ENCODE measurements around the gene PAPPA2. TPM values are rescaled to one million over a fixed set of nuclear protein-coding genes. Genes with fewer than 3 reads are reported as not detected.

PAPPA2 gene
- total and polyA plus RNA-seq, 2 donors (not counting 1 experiment from before 2014, with no cell fraction given), result 0.24 to 4.1 TPM

DNA sequence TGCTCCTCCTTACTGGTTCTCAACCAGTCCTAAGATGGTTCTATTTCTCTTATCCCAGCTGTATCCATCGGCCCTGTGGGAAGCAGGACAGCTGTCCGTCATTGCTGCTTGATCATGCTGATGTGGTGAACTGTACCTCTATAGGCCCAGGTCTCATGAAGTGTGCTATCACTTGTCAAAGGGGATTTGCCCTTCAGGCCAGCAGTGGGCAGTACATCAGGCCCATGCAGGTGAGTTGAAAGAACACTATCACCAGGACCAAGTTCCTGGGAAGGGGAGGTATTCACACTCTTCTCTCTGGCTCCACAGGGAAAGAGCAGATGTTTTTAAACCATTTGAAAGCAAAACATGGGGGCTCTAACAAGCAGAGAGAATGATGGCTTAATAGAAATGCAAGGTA, 302.6 kb downstream of the PAPPA2 start:
- H3K79me2 ChIP-seq (ENCODE audit: control insufficient read depth, insufficient read depth, low read length), result no peaks in the 10 kb centered on the region
- H3K4me2 ChIP-seq (ENCODE audit: extremely low read depth, insufficient read depth, low read length), result no peak overlapping the region
- H2AFZ ChIP-seq (ENCODE audit: low read length), result no peak overlapping the region
- DNase-seq (ENCODE audit: low read depth in 2 of 2), result no peak
- H3K9ac ChIP-seq (ENCODE audit: insufficient read depth, low read length), result no peak overlapping the region
- no peak for TF ChIP-seq EZH2 (IDR thresholded peaks at IDR 0.05; ENCODE audit: low read length, missing control alignments)
- TF ChIP-seq, protein P1, sequence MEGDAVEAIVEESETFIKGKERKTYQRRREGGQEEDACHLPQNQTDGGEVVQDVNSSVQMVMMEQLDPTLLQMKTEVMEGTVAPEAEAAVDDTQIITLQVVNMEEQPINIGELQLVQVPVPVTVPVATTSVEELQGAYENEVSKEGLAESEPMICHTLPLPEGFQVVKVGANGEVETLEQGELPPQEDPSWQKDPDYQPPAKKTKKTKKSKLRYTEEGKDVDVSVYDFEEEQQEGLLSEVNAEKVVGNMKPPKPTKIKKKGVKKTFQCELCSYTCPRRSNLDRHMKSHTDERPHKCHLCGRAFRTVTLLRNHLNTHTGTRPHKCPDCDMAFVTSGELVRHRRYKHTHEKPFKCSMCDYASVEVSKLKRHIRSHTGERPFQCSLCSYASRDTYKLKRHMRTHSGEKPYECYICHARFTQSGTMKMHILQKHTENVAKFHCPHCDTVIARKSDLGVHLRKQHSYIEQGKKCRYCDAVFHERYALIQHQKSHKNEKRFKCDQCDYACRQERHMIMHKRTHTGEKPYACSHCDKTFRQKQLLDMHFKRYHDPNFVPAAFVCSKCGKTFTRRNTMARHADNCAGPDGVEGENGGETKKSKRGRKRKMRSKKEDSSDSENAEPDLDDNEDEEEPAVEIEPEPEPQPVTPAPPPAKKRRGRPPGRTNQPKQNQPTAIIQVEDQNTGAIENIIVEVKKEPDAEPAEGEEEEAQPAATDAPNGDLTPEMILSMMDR (conservative IDR thresholded peaks at IDR 0.05 in 1 of 2, IDR thresholded peaks at IDR 0.05 in 1 of 2; ENCODE audit: low read depth in 1 of 2, low read length in 2 of 2), result no peak
- no peak overlapping the region for H3K27ac ChIP-seq (ENCODE audit: insufficient read depth, low read length)
- no peaks in the 10 kb centered on the region for H3K27me3 ChIP-seq (ENCODE audit: control insufficient read depth, insufficient read depth, low read length)
- H3K4me3 ChIP-seq (replicated peaks in 1 of 4; ENCODE audit: control extremely low read depth in 1 of 4, insufficient read depth in 1 of 4, low read depth in 3 of 4, low read length in 4 of 4), result no peak overlapping the region
- no peaks in the 10 kb centered on the region for H3K36me3 ChIP-seq (ENCODE audit: control insufficient read depth, insufficient read depth, low read length)
- H3K4me1 ChIP-seq (ENCODE audit: control insufficient read depth, extremely low read depth, insufficient read depth, low read length), result no peaks in the 10 kb centered on the region
- no peaks in the 10 kb centered on the region for H4K20me1 ChIP-seq (ENCODE audit: control insufficient read depth, extremely low read depth, insufficient read depth, low read length)
- no peaks in the 10 kb centered on the region for H3K9me3 ChIP-seq (ENCODE audit: control insufficient read depth, insufficient read depth, low read depth, low read length)

DNA sequence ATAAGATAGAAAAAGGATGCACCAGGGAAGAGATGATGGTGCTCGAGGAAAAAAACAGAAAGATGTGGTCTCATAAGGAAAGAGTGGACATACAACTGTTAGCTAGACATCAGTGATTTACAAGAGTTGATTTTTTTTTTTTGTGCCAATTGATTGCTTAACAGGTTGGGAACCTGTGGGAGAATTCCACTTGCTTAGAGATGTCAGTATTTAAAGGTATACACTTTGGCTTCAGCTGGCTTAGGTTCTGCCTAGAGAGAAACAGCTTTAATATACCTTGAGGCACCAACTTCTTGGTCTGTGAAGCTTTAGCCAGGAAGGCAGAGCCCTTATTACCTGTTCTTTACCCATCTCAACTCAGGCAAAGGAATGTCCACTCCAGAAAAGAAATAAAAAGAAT, 303.8 kb downstream of the PAPPA2 start:
- DNase-seq (ENCODE audit: low read depth in 2 of 2), result no peak
- TF ChIP-seq, protein P1 (conservative IDR thresholded peaks at IDR 0.05 in 1 of 2, IDR thresholded peaks at IDR 0.05 in 1 of 2; ENCODE audit: low read depth in 1 of 2, low read length in 2 of 2), result no peak
- TF ChIP-seq EZH2 (IDR thresholded peaks at IDR 0.05; ENCODE audit: low read length, missing control alignments), result no peak

DNA sequence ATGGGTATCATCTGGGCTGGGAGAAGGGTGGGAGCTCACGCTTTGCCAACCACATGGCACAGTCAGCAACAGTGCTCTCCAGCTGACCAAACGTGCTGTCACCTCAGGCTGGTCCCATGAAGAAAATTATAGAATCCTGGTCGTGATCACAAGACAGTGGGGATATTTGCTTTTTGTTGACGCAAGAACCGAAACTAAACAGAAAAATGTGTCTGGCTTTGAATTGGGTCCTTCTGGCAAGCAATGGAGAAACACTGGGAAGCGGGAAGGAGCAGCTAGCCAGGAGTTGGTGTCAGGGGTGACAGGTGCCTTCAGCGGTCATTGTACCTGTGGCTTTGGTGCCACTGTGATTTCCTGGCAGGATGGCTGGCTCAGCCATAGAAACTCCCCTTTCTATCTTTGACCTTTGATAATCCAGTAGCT, 304.8 kb downstream of the PAPPA2 start:
- no peak overlapping the region for H3K27ac ChIP-seq (ENCODE audit: insufficient read depth, low read length)
- H3K4me2 ChIP-seq (ENCODE audit: extremely low read depth, insufficient read depth, low read length), result no peak overlapping the region
- H3K9me3 ChIP-seq (ENCODE audit: control insufficient read depth, insufficient read depth, low read depth, low read length), result no peaks in the 10 kb centered on the region
- DNase-seq (ENCODE audit: low read depth in 2 of 2), result no peak
- no peak overlapping the region for H2AFZ ChIP-seq (ENCODE audit: low read length)
- H3K27me3 ChIP-seq (ENCODE audit: control insufficient read depth, insufficient read depth, low read length), result no peaks in the 10 kb centered on the region
- no peaks in the 10 kb centered on the region for H3K36me3 ChIP-seq (ENCODE audit: control insufficient read depth, insufficient read depth, low read length)
- H3K9ac ChIP-seq (ENCODE audit: insufficient read depth, low read length), result no peak overlapping the region
- no peaks in the 10 kb centered on the region for H3K4me1 ChIP-seq (ENCODE audit: control insufficient read depth, extremely low read depth, insufficient read depth, low read length)
- H3K79me2 ChIP-seq (ENCODE audit: control insufficient read depth, insufficient read depth, low read length), result no peaks in the 10 kb centered on the region
- H3K4me3 ChIP-seq (replicated peaks in 1 of 4; ENCODE audit: control extremely low read depth in 1 of 4, insufficient read depth in 1 of 4, low read depth in 3 of 4, low read length in 4 of 4), result no peak overlapping the region
- no peaks in the 10 kb centered on the region for H4K20me1 ChIP-seq (ENCODE audit: control insufficient read depth, extremely low read depth, insufficient read depth, low read length)
- TF ChIP-seq EZH2 (IDR thresholded peaks at IDR 0.05; ENCODE audit: low read length, missing control alignments), result no peak
- TF ChIP-seq, protein P1 (conservative IDR thresholded peaks at IDR 0.05 in 1 of 2, IDR thresholded peaks at IDR 0.05 in 1 of 2; ENCODE audit: low read depth in 1 of 2, low read length in 2 of 2), result no peak

More for the DNA sequence above, 303.8 kb downstream of the PAPPA2 start:
- Histone ChIP-seq H3K4me3 (replicated peaks in 1 of 4; ENCODE audit: control extremely low read depth in 1 of 4, insufficient read depth in 1 of 4, low read depth in 3 of 4, low read length in 4 of 4) (no peak overlapping the region), H2AFZ (ENCODE audit: low read length) (no peak overlapping the region), H3K27ac (ENCODE audit: insufficient read depth, low read length) (no peak overlapping the region), H3K4me1 (ENCODE audit: control insufficient read depth, extremely low read depth, insufficient read depth, low read length) (no peaks in the 10 kb centered on the region), H3K79me2 (ENCODE audit: control insufficient read depth, insufficient read depth, low read length) (no peaks in the 10 kb centered on the region), H4K20me1 (ENCODE audit: control insufficient read depth, extremely low read depth, insufficient read depth, low read length) (no peaks in the 10 kb centered on the region), H3K9ac (ENCODE audit: insufficient read depth, low read length) (no peak overlapping the region), H3K9me3 (ENCODE audit: control insufficient read depth, insufficient read depth, low read depth, low read length) (no peaks in the 10 kb centered on the region), H3K36me3 (ENCODE audit: control insufficient read depth, insufficient read depth, low read length) (no peaks in the 10 kb centered on the region), H3K4me2 (ENCODE audit: extremely low read depth, insufficient read depth, low read length) (no peak overlapping the region), H3K27me3 (ENCODE audit: control insufficient read depth, insufficient read depth, low read length) (no peaks in the 10 kb centered on the region)

Data from fibroblast of lung (primary cell).